GM18511 (cell line): ENCODE data around the gene TRIM50.
"Not testable (repeated sequence)": the region's sequence is repeated elsewhere in the genome, so short reads cannot be mapped to it uniquely, and the experiment has no call there.

ENCODE experiments used
- ATAC-seq: cut with Tn5 transposase; IDR thresholded peaks from one replicate; pipeline ENCODE4 v1.9.1; 2021; ENCODE audit warnings: mild to moderate bottlenecking, moderate library complexity; ENCODE audit not compliant: unreplicated experiment

Gene TRIM50

DNA sequence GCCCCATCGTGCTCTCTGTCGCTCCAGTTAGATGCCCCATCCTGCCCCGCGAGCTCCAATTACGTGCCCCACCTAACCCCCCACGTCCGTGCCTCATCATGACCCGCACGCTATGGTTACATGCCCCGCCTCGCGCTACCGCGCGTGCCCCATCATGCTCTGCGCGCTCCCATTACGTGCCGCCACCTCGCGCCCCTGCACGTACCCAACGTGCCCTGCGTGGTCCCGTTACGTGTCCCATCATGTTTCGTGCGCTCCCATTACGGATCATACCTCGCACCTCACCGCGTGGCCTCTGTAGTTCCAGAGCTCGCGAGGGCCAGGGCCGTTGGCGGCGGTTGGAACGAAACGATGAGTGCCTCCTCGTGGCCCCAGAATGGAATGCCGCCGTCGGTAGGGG, at the start of gene TRIM50, which contains the start of gene FKBP6:
TRIM50 (minus strand) TSS at position 161 of the 400 bp plus-strand sequence. CDS start 3,295 bp downstream, outside the sequence.
FKBP6 (plus strand) TSS at position 240 of the 400 bp plus-strand sequence. CDS start 268 bp downstream, outside the sequence.
- ATAC-seq = not testable (repeated sequence)

DNA sequence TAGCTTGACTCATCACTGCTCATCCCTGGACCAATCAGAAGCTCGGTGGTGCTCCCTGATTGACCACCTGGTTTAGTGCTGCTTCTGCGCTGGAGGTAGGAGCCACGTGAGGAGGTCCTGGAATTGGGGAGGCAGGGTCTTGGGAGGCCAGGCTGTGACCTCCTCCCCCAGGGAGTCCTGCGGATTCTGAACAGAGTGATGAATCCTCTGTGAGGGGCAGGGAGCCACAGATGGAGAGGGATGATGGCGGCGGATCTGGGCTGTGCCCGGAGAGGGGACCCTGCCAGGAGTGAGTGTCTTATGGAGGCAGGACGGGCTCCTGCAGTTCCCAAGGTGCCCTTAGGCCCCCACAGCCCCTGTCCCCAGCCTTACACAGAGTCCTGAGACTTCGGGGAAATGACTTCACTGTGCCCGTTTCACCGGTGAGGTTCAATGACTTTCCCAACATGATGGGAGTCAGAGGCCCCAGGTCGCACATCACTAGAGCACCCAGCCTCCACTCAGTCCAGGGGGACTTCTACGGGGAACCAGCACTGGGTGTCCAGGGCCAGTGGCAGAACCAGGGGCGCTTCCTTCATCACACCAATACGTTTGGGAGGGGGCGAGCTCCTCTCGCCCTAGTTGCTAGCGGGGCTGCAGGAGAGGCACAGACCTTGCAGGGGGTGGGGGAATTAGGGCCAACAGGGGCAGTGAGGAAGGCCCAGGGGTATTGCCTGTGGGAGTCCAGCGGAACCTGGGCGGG, 49.0 kb upstream of the TRIM50 start:
- no peak for ATAC-seq

DNA sequence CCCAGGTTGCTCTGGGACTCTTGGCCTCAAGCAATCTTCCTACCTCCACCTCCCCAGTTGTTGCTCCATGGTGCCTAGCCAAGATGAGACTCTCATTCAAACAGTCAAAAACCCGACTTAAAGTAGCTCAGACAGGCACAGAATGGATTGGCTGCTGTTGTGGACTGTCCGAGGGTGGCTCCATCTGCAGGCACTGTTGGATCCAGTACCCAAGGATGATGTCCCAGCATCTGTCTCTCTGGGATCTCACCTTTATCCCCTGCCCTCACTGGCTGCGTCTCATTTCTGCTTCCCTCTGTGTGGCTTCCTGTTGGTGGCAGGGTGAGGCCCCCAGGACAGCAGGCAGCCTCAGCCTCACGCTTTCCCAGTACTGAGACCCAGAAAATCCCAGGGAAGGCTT, 48.4 kb upstream of the TRIM50 start:
- not testable (repeated sequence) for ATAC-seq

DNA sequence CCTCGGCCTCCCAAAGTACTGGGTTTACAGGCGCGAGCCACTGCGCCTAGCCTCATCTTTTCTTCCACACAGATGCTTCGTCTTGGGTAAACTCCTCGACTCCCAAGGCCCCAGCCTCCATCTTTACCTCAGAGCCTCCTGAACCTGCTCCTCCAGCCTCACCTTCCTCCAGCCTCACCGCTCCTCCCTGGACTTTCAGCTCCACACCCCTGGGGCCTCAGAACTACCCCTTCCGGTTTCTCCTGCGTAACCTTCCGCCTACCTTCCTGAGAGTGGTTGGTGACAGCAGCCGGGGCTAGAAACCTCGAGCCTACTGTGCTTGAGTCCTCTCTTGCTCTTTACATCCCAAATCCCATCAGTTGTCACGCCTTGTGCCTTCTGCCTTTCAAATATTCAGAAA, 45.9 kb upstream of the TRIM50 start:
- no peak for ATAC-seq

DNA sequence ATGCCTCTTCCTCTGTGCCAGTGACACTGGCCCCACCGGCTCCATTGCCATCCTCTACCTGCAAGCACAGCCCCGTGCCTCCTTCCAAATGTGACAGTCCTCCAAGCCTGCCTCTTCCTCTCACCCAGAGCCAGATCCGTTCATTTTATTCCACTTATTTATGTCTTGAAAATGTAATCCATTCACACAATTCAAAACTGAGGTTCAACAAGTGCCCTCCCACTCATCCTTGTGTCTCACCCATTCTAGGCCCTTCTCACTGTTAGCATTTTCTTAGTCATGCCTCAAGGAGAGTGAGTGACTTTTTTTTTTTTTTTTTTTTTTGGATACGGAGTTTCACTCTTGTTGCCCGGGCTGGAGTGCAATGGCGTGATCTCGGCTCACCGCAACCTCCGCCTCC, 41.7 kb upstream of the TRIM50 start:
- ATAC-seq = no peak

DNA sequence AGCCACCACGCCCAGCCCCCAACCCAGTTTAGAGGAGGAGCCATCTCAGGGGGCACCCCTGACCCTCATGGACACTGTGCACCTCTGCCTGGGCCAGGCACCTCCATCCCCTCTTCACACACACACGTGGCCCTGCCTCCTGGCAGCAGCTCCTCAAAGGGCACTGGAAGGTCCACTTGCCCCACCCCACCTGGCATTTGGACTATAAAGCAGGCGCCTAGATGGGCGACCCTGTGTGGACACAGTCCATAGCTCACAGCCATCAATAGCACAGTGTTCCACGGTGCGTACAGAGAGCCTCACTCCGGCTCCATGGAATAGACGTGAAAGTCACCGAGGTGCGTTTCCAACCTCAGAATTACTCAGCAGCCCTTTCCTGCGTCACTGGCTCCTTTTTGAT, 41.1 kb upstream of the TRIM50 start:
- no peak for ATAC-seq

DNA sequence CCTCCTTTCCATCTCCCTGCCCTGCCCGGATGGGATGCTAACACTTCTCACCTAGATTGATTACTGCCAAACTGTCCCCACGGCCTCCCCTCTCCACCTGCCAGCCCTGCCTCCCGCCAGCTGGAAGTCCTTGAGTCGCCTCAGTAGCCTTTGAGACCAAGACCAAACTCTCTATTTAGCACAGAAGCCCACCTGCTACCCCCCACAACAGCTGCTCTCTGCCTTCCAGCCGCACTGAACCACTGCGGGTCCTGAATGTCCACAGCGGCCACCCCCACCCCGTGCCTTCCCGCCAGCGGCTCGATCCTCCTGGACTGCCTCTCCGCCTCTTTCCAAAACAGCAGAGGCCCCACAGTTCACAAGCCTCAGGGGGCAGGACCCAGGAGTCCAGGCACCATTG, 39.1 kb upstream of the TRIM50 start:
- no peak for ATAC-seq

DNA sequence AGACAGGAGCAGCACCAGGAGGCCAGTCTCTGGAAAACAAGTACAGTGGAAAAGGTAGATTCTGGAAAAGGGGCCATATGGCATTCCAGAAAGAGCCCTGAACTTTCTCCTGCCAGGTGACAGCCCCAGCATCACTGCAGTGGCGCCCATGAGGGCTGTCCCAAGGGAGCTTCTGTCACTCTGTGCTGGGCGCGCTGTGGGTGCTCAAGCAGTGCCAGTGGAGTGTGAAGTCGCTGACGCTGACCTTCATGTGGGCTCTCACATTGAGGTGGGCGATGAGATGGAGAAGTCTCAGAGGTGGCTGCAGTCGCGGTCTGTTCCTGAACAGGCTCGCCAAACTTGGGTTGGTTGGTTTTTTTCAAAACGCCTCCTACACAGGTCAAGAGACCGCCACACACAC, 38.2 kb upstream of the TRIM50 start:
- no peak for ATAC-seq

DNA sequence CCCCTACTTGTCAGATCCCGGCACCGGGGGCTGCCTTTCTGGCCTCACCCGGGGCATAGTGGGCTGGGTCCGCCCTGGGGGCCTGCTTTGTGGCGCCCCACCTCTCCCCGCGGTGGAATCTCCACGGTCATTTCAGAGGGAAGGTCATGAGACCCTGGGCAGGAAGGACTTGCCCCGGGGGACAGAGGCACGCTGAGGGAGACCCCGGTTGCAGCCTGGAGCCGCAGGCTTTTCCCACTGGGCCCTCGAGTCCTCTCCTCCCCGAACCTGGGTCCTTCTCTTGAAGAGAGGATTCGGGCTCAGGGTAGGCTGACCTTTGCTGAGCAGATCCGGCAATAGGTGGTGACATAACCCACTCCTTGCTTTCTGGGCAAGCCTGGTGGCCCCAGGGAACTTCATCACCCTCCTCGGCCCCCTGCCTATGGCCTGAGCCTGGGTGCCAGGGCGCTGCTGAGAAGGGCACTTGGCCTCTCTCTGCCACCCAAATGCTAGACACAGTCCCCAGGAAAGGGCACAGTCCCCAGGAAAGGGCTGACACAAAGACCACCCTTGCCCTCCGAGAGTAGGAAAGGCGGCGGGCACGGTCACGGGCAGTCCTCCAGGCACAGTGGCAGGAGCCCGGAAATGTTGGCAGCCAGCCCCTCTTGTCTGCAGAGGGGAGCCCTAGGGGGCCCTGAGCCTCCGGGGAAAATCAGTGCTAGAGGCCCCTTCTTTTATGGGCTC, 36.3 kb upstream of the TRIM50 start:
- ATAC-seq = no peak

DNA sequence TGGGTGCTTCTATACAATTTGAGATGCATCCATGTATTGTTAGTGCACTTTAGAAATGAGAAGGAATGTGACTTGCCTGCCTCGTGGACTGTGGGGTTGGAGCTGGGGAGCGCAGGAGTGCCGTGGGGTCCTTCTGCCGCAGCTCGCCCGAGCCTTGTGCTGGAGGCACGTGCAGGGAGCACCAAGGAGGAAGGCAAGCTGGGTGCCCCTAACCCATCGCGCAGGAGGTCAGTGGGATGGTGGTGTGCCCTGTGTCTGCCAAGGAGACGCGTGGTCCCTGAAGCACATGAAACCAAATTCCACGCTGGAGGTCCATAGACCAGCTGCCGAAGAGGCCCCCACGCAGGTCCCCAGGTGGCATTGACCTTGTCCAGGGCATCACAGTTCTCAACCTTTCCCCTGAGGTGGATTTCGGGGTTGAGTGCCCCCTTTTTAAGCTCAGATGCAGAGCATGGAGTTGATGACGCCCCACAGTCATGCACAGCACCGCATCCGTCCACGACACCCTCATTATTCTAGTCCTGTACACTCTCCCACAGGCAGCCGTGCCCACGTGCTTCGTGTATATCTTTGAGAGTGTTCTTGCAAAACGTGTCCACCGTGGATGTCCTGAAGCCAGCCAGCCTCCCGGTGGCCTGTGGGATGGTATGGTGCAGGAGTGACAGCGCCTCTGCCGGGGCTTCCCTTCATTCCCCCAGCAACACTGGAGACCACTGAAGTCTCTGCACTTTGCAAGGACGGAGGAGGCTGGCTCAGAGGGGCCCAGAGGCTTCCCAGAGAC, 35.5 kb upstream of the TRIM50 start:
- ATAC-seq = no peak

DNA sequence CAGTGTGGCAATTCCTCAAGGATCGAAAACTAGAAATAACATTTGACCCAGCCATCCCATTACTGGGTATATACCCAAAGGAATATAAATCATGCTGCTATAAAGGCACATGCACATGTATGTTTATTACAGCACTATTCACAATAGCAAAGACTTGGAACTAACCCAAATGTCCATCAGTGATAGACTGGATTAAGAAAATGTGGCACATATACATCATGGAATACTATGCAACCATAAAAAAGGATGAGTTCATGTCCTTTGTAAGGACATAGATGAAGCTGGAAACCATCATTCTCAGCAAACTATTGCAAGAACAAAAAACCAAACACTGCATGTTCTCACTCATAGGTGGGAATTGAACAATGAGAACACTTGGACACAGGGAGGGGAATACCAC, 32.7 kb upstream of the TRIM50 start:
- not testable (repeated sequence) for ATAC-seq

DNA sequence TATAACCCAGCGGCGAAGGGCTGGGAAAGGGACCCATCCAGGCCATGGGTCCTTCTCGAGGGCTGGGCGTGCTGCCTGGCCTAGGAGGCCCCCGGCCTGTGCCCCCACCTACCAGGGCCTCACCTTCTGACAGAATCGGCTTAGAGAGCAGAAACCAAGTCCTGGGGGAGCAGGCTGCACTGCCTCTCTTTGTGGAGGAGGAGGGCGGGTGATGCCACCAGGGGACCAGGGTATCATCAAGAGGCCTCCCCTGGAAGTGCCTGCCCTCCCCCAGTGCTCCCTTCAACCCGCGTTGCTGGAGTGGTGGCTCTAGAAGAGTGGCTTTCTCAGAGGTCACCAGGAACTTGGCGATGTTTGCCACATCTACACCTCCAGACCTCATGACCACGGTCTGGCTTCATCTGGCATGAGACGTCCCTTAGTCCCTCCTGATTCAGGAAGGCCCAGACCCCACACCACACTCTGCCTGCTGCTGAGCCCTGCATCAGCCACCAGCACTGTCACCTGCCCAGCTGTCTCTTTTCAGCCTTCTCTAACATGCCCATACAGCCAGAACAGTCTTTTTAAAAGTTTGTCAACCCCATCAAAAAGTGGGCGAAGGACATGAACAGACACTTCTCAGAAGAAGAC, 32.0 kb upstream of the TRIM50 start:
- no peak for ATAC-seq

DNA sequence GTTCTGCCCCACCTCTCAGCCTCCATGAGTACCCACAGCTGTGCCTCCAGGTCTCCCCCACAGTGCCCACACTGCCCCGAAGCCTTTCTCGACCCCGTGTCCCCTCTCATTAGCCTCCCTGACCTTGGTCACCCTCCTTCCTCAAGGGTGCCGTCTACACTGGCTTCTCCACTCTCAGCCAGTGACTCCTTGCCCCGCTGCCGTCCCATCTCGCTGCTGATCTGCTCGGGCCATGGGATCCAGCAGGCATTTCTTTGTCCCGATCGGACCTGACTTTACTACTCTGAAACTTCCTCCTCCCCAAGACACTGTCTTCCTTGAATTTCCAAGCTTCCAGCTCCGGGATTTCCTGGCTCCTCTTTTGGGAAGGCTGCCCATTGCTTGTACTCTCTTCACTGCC, 31.4 kb upstream of the TRIM50 start:
- ATAC-seq = no peak

DNA sequence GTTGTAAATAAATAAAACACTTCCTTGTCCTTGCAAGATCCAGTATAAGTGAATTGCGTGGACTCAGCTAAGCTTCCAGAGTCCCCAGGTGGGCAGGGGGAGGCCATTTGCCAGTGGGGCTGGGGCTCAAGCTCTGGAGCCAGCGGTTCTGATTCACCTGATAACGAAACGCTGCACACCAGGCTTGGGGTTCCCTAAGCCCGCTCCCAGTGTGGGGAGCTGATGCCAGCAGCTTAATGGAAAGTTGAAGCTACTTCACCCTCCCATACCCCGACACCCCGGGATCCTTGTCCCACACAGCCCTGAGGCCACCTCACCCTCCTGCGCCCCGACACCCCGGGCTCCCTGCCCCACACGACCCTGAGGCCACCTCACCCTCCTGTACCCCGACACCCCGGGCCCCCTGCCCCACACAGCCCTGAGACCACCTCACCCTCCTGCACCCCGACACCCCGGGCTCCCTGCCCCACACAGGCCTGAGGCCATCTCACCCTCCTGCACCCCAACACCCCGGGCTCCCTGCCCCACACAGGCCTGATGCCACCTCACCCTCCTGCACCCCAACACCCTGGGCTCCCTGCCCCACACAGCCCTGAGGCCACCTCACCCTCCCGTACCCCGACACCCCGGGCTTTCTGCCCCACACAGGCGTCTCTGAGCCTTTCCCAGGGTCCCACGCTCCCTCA, 30.9 kb upstream of the TRIM50 start:
- no peak for ATAC-seq

DNA sequence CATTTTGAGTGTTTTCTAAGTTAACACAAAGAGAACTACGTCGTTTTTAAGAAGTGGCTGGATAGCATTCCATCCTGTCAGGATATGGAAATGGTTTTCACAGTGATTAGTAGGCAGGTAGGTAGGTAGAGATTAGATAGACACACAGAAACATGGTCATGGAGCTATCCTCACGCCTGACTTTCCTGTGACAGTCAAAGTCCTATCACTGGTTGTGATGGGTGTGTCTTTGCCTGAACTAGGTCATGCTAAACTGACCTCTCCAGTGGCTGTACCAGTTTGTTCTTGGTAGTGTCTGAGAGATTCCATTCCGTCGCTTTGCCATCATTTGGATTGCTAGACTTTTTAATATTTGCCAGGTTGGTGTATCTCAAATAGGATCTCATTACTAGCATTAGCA, 28.3 kb upstream of the TRIM50 start:
- no peak for ATAC-seq

DNA sequence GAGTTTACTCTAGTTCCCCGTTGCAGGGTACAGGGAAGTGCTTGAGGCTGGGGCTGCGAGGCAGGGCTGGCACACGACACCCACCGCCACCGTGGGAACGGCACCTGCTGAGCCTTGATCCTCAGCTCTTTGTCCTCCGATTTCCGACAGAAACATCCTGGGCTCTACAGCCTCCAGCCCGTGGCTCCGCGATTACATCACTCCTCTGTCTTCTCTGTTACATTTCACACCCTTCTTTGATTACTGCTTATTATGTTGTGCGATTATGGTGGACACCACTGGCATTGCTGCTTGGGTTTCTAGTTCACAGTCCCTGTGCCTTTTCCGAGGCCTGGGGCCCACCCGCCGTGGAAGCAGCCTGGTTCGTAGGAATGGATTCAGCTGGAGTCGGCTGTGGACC, 26.9 kb upstream of the TRIM50 start:
- ATAC-seq = no peak

DNA sequence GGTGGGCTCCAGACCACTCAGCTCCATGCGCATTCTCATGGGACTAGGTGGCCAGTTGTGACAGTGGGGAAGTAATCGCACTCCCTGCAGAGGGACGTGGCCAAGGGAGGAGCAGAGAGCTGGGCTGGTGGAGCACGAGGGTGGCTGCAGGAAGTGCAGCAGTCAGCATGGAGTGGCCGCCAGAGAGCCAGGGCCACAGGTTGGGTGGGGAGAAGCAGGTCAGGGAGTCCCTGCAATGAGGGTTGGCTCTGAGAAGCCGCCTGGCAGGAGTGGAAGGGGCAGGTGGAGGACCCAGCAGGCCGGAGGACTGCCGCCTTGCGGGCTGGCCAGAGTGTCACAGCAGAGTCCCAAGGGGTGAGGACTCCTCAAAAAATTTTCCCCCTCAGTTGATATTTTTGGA, 26.3 kb upstream of the TRIM50 start:
- no peak for ATAC-seq

DNA sequence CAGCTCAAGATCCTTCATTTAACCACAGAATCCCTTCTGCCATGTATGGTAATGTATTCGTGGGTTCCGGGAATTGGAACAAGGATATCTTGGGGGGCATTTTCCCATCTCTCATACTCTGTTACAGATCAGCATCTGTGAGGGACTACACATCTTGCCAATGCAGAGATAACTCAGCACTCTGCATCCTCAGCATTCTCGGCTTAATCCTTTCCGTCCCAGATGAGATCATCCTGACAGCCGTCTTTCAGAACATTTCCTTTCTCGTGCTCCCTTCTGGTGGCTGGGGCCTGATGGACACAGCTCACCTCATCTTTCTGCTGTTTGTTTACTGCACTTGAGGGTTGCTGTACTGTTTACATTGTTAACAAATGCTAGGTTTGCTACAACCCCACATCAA, 25.4 kb upstream of the TRIM50 start:
- no peak for ATAC-seq

DNA sequence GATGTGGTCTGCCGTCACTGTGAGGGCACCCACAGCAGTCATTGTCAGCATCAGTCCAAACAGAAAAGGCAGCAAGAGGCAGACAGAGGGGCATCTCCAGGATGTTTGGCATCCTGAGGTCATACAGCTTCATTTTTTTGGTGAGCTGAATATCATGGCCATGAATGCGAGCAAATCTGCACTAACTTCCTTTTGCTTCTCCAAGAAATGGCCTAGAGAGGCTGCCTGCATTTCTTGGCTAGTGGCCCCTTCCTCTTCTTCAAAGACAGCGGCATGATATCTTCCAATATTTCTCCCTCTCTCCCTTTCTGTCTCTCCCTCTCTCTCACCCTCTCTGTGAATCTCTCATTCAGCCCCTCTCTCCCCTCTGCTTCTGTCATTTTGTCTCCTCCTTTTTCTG, 24.9 kb upstream of the TRIM50 start:
- ATAC-seq = no peak

DNA sequence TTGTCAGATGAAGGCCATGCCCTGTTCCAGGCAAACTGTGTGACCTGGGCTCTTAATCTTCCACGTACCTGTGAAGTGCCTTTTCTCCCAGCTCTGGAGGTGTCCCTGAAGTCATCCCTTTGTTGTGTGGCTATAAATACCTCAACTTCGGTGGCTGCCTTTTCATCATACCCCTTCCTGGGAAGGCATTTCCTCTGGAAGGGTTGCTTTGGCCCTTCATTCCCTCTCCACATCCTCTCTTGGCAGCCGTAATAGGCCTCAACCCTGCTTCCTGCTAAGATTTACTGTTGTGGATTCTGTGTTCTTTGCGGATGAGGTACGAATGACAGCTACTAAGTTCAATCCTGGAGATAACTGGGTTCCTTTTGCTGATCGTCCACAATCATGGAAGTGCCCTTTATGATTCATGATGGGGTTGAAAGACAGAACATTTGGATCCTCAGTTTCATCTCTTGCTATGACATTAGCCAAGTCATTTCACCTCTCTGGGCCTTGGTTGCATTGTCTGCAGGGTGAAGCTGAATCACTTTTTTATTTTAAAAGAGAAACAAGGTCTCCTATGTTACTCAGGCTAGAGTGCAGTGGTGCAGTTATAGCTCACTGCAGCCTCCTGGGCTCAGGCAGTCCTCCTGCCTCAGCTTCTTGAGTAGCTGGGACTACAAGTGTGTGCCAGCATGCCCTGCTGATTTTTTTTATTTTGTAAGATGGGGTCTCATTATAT, 23.7 kb upstream of the TRIM50 start:
- no peak for ATAC-seq
